GM21423 (cell line): ENCODE results near the gene PAK2.
"Not testable (repeated sequence)": the region's sequence is repeated elsewhere in the genome, so short reads cannot be mapped to it uniquely, and the experiment has no call there.

ENCODE experiments used
- ATAC-seq: cut with Tn5 transposase; IDR thresholded peaks from one replicate; pipeline ENCODE4 v1.9.1; 2021; ENCODE audit warnings: mild to moderate bottlenecking, moderate library complexity; ENCODE audit not compliant: unreplicated experiment

PAK2 gene

DNA sequence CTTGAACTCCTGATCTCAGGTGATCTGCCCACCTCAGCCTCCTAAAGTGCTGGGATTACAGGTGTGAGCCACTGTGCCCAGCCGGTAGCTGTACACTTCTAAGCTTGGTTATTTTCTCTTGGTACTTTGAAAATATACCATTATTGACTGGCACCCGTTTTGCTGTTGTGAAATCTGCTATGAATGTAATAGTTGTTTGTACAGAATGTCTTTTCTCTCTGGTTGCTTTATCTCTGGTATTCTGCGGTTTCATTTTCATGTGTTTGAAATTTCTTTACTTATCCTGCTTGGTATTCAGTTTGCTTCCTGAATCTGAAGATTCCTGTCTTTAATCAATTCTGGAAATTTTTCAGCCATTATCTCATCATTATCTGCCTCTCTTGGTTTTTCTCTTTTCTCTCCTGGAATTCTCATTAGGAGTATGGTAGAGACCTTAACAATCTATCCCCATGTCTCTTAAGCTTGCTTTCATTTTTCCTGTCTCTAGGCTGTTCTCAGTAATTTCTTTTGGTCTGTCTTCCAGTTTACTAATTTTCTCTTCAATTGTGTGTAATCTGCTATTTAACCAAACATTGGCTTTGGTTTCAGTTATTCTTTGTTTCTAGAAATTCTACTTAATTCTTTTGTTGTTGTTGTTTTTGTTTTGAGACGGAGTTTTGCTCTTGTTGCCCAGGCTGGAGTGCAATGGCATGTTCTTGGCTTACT is 2.8 kb upstream of the PAK2 start:
- ATAC-seq: no peak

- ATAC-seq: no peak
Observed at GRCh38 chr3:196737655-196738054, 2.0 kb upstream of the PAK2 start.

- ATAC-seq: no peak
Observed at GRCh38 chr3:196740481-196741248, 1.0 kb downstream of the PAK2 start.

- ATAC-seq: no peak
Observed at GRCh38 chr3:196741249-196741889, 1.7 kb downstream of the PAK2 start.

DNA sequence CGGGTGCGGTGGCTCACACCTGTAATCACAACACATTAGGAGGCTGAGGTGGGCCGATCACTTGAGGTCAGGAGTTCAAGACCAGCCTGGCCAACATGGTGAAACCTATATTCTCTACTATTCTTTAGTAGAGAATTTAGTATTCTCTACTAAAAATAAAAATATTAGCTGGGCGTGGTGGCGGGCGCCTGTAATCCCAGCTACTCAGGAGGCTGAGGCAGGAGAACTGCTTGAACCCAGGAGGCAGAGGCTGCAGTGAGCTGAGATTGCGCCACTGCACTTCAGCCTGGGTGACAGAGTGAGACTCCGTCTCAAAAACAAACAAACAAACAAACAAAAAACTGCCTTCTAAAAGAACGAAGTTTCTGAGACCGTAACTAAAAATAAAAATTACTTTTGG is 3.9 kb downstream of the PAK2 start:
- not testable (repeated sequence) for ATAC-seq

DNA sequence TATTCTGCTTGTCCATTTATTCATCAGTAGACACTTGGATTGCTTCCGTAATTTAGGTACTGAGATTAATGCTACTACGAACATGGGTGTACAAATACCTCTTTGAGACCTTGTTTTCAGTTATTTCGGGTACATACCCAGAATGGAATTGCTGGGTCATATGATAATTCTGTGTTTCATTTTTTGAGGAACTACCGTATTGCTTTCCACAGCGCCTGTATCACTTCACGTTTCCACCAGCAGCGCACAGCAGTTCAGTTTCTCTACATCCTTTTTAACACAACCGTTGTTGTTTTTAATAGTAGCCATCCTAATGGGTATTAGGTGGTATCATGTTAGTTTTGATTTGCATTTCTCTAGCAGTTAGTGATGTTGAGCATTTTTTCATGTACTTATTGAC is 9.5 kb downstream of the PAK2 start:
- ATAC-seq: no peak

DNA sequence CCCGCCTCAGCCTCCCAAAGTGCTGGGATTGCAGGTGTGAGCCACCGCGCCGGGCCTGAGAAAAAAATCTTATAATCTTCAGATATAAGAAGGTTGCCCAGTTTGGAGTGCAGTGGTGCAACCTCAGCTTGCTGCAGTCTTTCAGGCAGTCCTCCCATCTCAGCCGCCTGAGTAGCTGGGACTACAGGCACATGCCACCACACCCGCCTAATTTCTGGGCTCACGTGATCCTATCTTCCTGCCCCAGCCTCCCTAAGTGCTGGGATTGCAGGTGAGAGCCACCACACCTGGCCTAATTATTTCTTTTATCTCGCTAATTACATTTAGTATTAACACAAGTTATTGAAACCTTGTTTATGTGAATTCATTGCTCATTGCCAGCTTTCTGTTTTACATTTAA is 13.5 kb downstream of the PAK2 start:
- ATAC-seq: no peak

GRCh38 chr3:196754091-196754981 is 14.7 kb downstream of the PAK2 start:
- ATAC-seq: no peak

GRCh38 chr3:196756732-196757131 is 17.1 kb downstream of the PAK2 start:
- no peak for ATAC-seq

GRCh38 chr3:196757876-196758739 is 18.5 kb downstream of the PAK2 start:
- no peak for ATAC-seq

DNA sequence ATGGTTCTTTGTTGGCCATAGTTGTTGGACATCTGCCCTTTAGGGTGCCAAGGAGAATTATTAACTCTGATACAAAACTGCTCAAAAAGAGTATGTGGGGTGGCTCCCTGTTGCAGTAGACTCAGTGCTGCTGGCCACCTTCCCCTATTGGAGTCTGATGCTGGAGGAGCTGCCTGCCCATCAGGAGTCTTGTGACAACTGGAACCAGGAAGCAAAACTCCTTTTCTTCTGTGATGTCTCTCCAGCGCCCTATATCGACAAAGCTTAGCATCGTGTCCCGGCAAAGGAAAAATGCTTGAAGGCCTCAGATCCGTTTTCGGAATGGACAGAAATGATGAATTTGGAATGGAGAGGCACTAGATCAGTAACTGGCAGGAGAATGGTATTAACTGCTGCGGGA is 23.5 kb downstream of the PAK2 start:
- ATAC-seq: no peak

DNA sequence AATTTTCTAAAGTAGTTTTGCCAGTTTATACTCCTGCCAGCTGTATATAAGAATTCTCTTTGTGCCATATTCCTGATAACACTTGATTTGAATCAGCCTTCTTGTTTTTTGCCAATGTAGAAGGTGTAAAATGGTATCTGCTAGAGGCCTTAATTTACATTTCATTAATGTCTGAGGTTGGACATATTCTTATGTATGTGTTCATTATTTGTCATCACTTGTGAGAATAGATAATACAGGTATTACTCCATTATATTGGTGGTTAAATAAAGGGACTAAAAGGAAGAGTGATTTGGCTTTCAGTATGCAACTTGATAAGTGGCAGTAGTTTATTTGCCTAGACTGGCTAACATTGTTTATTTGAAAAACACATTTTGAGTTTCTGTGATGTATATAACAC is 25.8 kb downstream of the PAK2 start:
- ATAC-seq: no peak

GRCh38 chr3:196771067-196771466 is 31.4 kb downstream of the PAK2 start:
- ATAC-seq: no peak

GRCh38 chr3:196772102-196772501 is 32.4 kb downstream of the PAK2 start:
- no peak for ATAC-seq

DNA sequence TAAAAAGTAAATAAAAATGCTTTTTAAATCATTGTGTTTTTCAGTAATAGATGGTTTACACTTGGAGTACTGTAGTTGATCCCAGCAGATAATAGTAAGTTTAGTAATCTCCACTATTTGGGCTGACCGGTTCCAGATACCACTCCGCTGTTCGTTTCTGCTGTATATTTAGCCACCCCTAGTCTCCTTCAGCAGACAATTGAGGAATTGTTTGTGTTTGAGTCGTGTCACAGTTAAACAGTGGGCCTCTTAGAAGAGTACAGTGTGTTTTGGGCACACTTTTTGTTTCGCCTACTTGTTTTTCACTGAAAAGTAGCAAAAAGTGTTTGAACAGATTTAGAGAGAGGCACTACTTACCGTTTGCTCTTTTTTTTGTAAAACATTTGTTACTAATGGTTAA is 33.2 kb downstream of the PAK2 start:
- ATAC-seq: no peak

- no peak for ATAC-seq
Observed at GRCh38 chr3:196774191-196774820, 34.6 kb downstream of the PAK2 start.

- no peak for ATAC-seq
Observed at GRCh38 chr3:196774848-196775422, 35.3 kb downstream of the PAK2 start.

- no peak for ATAC-seq
Observed at GRCh38 chr3:196775938-196776337, 36.3 kb downstream of the PAK2 start.

- no peak for ATAC-seq
Observed at GRCh38 chr3:196777836-196778235, 38.2 kb downstream of the PAK2 start.
